ENCODE measurements around the gene RER1.

The RER1 gene

GRCh38 chr1:2353551-2354438 is 37.8 kb upstream of the RER1 start:
- DNase-seq (ENCODE audit: low read depth), result no peak

- DNase-seq (ENCODE audit: low read depth), result no peak
These were observed 36.9 kb upstream of the RER1 start for GRCh38 chr1:2354511-2355372.

GRCh38 chr1:2355373-2356261 is 36.0 kb upstream of the RER1 start:
- DNase-seq (ENCODE audit: low read depth), result no peak

- no peak for DNase-seq (ENCODE audit: low read depth)
These were observed 35.2 kb upstream of the RER1 start for GRCh38 chr1:2356401-2356800.

GRCh38 chr1:2356911-2357845 is 34.5 kb upstream of the RER1 start:
- DNase-seq (ENCODE audit: low read depth), result no peak

- no peak for DNase-seq (ENCODE audit: low read depth)
These were observed 33.6 kb upstream of the RER1 start for GRCh38 chr1:2358072-2358471.

- no peak for DNase-seq (ENCODE audit: low read depth)
These were observed 32.7 kb upstream of the RER1 start for GRCh38 chr1:2358651-2359640.

- DNase-seq (ENCODE audit: low read depth), result no peak
These were observed 30.9 kb upstream of the RER1 start for GRCh38 chr1:2360588-2361364.

- DNase-seq (ENCODE audit: low read depth), result no peak
These were observed 27.7 kb upstream of the RER1 start for GRCh38 chr1:2363847-2364513.

- no peak for DNase-seq (ENCODE audit: low read depth)
These were observed 23.4 kb upstream of the RER1 start for GRCh38 chr1:2368053-2368744.

- DNase-seq (ENCODE audit: low read depth), result no peak
These were observed 18.8 kb upstream of the RER1 start for GRCh38 chr1:2372551-2373490.

GRCh38 chr1:2373551-2374251 is 17.9 kb upstream of the RER1 start:
- no peak for DNase-seq (ENCODE audit: low read depth)

- DNase-seq (ENCODE audit: low read depth), result no peak
These were observed 17.1 kb upstream of the RER1 start for GRCh38 chr1:2374252-2375155.

- DNase-seq (ENCODE audit: low read depth), result no peak
These were observed 16.3 kb upstream of the RER1 start for GRCh38 chr1:2375246-2375922.
